HG03442 (cell line): ENCODE measurements around the gene SEC14L3.
"Not testable (repeated sequence)": the region's sequence is repeated elsewhere in the genome, so short reads cannot be mapped to it uniquely, and the experiment has no call there.

Source experiments
- ATAC-seq: cut with Tn5 transposase; IDR thresholded peaks from one replicate; pipeline ENCODE4 v1.9.1; 2021; ENCODE audit warnings: mild to moderate bottlenecking, moderate library complexity; ENCODE audit not compliant: unreplicated experiment

Gene SEC14L3

DNA sequence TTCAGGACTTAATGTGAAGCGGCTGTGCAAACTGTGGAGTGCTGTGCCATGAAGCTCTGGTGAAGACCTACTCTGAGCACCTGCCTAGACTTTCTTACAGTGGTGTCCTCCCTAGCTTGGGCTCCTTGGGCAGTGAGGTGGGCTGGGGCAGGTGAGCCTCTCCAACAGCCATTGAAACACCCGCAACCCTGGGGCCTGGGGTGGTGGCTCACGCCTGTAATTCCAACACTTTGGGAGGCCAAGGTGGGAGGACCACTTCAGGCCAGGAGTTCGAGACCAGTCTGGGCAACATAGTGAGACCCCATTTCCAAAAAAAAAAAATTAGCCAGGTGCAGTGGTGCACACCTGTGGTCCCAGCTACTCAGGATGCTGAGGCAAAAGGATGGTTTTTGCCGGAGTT is 14.3 kb upstream of the SEC14L3 start:
- ATAC-seq, result no peak

DNA sequence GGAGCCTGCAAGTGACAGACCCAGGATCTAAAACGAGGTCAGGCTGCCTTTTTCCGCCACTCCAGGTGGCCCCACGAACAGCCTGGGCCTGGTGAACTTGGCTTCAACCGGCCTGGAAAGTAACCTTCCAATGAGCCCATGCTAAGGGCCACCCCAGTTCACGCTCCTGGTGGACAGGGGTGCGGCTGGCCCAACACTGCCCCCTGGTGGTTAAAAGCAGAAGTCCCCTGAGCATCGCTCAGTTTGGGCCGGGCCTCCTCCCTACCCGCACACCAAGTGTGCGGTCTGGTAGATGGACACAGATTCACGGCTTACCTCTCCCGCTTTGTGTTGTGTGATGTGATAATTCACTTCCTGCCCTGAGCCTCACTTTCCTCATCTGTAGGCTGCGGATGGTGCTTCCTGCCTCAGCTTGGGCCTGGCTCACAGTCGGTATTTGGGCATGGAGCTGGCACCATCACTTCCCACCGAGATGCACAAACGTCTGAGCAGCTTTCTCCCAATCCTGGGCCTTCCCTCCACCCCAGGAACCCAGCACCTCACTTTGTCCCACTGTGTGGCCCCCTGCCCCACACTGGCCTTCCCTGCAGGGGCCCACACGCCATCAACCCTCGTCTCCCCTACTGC is 13.7 kb upstream of the SEC14L3 start:
- no peak for ATAC-seq

DNA sequence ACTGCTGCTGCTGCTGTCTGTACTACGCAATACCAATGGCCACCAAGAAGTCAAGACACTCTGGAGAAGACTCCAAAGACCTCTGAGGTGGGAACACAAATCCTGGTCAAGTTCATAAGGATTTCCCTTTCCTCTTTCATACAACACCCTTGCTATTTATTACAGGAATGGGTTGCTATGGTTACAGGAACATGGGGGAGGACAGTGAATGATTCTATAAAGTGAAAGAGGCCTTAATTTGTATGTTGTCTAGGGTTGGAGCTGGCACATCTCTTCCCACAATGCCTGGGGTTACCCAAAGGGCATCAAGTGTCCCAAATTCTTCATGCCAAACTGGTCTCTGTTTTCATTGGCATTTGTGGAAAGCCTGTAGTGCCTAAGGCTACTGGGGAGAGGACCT is 11.4 kb upstream of the SEC14L3 start:
- ATAC-seq, result no peak

DNA sequence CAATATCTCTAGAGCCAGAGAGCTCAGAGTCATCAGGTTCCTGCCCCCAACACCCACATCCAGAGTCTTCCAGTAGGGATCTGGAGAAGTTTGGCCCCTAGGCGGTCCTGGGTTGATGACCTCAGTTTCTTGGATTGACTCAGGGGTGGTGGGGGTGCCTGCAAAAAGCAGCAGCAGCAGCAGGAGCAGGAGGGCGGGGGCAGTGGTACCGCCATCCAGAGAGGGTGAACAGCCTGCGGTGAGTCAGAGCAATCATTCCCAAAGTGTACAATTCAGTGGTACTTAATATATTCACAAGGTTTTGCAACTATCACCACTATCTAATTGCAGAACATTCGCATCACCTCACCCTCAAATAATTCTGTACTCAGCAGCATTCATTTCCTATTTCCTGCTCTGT is 9.9 kb upstream of the SEC14L3 start:
- no peak for ATAC-seq

DNA sequence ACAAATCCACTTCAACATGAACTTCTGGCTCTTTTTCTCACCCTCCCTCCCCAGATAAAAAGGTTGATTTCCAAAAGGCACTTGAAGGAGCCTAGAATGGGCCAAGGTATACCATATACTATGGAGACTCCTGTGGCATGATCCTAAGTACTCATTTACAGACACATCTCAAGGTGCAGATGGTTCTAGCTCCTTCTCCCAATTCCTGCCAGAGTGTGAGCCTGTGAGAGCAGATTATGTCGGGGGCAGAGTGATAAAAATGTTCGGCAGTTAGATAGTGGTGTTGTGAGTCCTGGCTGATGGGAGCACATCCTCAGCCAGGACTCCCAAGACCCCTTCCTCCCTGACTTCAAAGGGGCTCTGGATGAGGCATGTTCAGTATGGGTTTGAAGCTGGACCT is 8.2 kb upstream of the SEC14L3 start:
- ATAC-seq, result no peak

GRCh38 chr22:30474683-30475424 is 3.0 kb upstream of the SEC14L3 start:
- ATAC-seq, result no peak

DNA sequence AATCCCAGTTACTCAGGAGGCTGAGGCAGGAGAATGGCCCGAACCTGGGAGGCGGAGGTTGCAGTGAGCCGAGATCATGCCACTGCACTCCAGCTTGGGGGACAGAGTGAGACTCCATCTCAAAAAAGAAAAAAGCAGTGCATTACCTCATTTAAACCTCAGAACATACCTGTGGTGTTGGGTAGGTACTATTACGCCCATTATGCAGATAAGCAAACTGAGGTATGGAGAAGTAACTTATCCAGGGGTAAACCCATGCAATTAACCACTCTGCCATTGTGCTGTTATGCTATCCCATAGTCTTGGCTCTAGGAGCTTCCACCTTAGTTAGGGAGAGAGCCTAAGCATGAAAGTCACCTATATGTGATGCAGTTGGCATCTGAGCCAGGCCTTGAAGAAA is 2.3 kb upstream of the SEC14L3 start:
- no peak for ATAC-seq

DNA sequence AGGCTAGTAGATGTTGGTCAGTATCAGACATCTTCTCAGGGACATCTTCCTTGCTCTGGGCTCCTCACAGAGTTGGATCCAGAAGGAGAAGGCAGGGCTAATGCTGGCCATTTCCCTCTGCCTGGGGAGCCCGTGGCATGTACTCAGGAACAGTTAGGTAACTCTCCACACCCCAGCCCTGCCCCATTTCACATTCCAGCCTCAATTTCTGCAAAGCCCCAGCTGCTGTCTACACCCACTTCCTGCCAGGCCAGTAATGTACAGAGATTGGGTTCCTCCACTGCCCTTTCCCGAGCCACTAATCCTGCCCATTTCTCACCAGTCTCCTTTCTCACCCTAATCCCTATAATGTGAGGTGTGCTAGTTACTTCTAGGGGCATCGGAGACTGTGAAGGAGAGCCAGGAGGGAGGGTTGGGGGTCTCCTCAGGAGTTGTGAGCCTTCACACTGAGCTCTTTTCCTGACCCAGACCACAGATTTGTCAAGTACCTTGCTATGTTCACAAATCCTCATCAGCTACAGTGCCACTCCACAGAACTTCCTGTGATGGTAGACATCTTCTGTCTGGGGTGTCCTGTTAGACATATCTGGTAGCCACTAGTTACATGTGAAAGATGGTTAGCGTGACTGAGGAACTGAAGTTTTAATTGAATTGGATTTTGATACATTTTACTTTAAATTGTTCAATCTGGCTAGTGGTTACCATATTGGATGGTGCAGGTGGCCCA is 1.3 kb upstream of the SEC14L3 start:
- no peak for ATAC-seq

- no peak for ATAC-seq
Observed at GRCh38 chr22:30470655-30471054, 1.2 kb downstream of the SEC14L3 start.

DNA sequence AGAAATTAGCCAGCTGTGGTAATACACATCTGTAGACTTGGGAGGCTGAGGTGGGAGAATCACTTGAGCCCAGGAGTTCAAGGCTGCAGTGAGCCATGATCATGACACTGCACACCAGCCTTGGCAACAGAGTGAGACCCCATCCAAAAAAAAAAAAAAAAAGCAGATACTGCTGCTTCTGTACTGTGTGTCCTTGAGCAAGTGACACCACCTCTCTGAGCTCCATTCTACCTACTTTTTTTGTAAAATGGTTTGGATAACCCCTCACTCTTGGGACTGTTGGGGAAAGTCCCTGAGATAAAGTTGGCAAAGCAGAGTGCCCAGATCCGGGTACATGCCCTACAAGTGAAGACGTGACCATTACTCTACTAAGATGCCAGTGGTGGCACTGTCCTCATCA is 2.7 kb downstream of the SEC14L3 start:
- ATAC-seq, result no peak

DNA sequence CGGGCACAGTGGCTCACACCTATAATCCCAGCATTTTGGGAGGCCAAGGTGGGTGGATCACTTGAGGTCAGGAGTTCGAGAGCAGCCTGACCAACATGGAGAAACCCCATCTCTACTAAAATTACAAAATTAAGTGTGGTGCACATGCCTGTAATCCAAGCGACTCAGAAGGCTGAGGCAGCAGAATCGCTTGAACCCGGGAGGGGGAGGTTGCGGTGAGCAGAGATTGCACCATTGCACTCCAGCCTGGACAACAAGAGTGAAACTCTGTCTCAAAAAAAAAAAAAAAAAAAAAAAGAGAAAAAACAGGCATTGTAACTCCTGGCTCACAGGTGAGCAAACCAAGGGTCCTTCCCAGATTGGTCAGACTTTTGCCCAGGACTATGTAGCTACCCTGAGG is 11.3 kb downstream of the SEC14L3 start:
- not testable (repeated sequence) for ATAC-seq

- no peak for ATAC-seq
Observed at GRCh38 chr22:30460147-30460546, 11.7 kb downstream of the SEC14L3 start.

DNA sequence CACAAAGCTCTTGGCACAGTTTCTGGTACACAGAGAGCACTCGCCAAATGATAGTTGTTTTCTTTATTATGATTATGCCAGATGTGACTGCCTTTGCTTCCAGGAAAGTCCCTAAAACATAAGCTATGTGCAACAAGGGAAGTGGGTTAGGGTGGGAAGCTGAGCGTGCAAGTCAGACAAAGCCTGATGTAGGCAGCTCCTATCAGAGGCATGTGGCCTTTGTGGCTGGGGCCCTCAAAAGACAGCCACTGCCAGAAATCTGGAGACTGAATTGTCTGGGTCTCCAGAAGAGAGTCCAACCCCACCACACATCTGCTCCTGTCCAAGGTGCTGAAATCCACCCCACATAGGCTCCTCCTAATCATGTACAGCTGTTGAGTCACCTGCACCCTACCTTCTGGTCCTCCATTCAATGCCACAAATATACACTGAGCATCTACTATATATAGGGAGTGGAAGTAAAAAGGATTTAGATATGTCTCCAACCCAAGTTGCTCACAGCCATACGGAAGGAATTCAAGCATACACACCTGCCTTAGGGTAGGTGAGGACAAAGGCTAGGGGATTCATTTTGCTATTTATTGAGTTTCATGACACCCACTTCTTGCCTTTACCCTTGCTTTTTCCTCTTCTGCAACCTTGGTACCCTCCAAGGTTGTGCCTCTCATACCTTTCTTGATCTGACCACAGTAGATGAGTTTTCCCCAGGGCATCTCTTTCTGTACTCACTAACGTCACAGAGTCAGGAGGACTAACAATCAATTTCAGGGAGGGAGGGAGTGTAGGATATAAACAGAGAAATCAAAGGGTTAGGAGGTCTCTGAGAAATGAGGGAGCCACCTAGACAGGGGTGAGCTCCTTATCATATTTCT is 12.4 kb downstream of the SEC14L3 start:
- ATAC-seq, result no peak

- ATAC-seq, result no peak
Observed at GRCh38 chr22:30457981-30458380, 13.8 kb downstream of the SEC14L3 start.

- no peak for ATAC-seq
Observed at GRCh38 chr22:30455075-30455840, 16.6 kb downstream of the SEC14L3 start.

DNA sequence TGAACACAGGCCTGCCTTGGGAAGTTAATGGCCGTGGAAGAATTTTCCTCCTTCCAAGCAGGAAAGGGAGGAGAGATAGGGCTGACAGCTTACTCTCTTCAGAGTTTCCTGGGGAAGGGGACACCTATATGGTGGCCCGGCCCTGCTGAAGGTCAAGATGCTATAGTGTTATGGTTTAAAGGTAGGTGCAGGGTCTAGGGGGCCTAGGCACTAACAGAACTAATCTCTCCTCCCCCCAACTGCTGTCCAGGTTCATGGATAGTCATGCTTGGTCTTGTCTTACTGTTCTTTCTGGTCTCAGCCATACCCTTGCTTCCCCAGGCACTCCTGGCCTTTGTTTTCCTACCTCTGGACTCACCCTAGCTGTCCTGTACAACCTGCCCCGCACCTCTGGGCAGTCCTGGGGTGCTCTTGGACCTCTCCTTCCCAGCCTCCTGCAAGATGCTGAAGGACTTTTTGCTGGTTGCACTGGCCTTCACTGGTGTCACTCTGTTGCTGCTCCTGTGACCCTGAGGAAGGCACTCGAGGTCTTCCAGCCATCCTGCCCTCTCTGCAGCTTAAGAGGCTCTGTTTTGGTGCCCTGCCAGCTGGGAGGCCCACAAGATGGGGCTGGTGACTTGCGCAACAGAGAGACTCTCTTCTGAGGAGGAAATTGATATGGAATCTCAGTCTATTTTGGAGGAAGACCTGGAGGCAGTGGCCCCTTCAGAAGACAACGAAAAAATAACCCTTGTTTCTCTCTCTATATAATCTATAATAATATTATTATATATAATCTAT is 17.9 kb downstream of the SEC14L3 start:
- ATAC-seq, result no peak

DNA sequence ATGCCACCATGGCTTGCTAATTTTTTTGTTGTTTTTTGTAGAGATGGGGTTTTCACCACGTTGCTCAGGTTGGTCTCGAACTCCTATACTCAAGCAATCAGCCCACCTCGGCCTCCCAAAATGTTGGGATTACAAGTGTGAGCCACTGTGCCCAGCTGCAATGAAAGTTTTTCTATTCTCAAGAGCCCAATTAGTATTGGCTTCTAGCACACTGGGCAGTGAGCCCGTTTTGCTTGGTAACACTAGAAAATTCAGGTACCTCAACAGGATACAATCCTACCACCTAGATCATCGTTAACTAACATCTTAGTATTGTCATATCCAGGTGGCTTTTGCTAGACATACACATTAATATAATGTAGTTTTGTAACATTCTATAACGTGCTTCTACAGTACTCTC is 19.0 kb downstream of the SEC14L3 start:
- no peak for ATAC-seq

- ATAC-seq, result not testable (repeated sequence)
Observed at GRCh38 chr22:30451488-30451887, 20.3 kb downstream of the SEC14L3 start.

DNA sequence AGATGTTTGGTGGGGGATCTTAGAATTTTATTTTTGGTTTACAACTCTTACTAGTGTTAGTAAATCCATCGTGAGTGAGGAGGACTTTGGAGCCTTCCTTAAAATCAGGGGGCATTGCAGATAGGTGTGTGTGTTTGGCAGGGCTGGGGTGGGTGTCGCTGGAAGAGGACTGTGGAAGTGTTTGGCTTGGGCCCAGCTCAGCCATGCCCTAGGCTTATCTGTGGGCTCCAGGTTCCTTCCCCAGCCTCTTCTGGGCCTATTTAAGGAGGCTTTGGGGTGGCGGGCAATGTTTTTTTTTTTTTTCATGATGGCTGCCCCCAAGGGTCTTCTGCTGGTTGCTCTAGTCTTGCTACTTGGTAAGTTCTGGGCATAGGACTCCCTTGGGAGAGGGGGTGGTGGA is 24.2 kb downstream of the SEC14L3 start:
- no peak for ATAC-seq
